ENCODE results near the gene SLC39A10.

- TF ChIP-seq CTCF (IDR thresholded peaks at IDR 0.05) (no peak), POLR2A (IDR thresholded peaks at IDR 0.05) (no peak), POLR2AphosphoS5 (IDR thresholded peaks at IDR 0.05) (no peak)
Measured at GRCh38 chr2:195706161-195706900, 49.3 kb downstream of the SLC39A10 start.
